MCF 10A (cell line): Measurements from ENCODE around the gene UQCRH. TPM values are rescaled to one million over a fixed set of nuclear protein-coding genes. Genes with fewer than 3 reads are reported as not detected.
"Not testable (repeated sequence)": the region's sequence is repeated elsewhere in the genome, so short reads cannot be mapped to it uniquely, and the experiment has no call there.

Experiments
- BruUV-seq: library from RNA; stranded (reverse); fragments of 400-500 nt; replicated peaks from 2 replicates; lab custom pipeline; 2021; lab: Mats Ljungman, UMichigan
- CTCF ChIA-PET: fragments of 300-600 bp; sonication (Branson Sonifier 250); formaldehyde crosslinking; extraction: SDS; loops from one replicate; lab custom pipeline; 2021; ENCODE audit warnings: antibody characterized with exemption, inconsistent platforms; lab: Yijun Ruan, JAX
- POLR2A ChIA-PET: fragments of 300-600, 350-650 bp; sonication (Branson Sonifier 250); formaldehyde crosslinking; extraction: SDS; loops from one replicate; lab custom pipeline; 2020; ENCODE audit warnings: antibody characterized with exemption, inconsistent platforms; lab: Yijun Ruan, JAX
- DNase-seq: peaks from one replicate; pipeline ENCODE4 v3.0.0-alpha.2; 2018; ENCODE audit not compliant: unreplicated experiment
- H3K27ac Mint-ChIP-seq: one replicate; pipeline ENCODE4 v1.8.0; 2022; ENCODE audit warnings: mild to moderate bottlenecking, low read depth, mixed read lengths; ENCODE audit not compliant: unreplicated experiment
- H3K27me3 Mint-ChIP-seq: one replicate; pipeline ENCODE4 v1.8.0; 2022; ENCODE audit warnings: mixed read lengths; ENCODE audit not compliant: insufficient read depth, unreplicated experiment
- H3K36me3 Mint-ChIP-seq: one replicate; pipeline ENCODE4 v1.8.0; 2022; ENCODE audit warnings: mild to moderate bottlenecking, moderate library complexity, mixed read lengths; ENCODE audit not compliant: insufficient read depth, unreplicated experiment
- H3K4me1 Mint-ChIP-seq: one replicate; pipeline ENCODE4 v1.8.0; 2022; ENCODE audit warnings: mixed read lengths; ENCODE audit not compliant: insufficient read depth, unreplicated experiment
- H3K4me3 Mint-ChIP-seq: one replicate; pipeline ENCODE4 v1.8.0; 2022; ENCODE audit warnings: mild to moderate bottlenecking, moderate library complexity, mixed read lengths; ENCODE audit not compliant: unreplicated experiment
- H3K9me3 Mint-ChIP-seq: one replicate; pipeline ENCODE4 v1.8.0; 2022; ENCODE audit warnings: mixed read lengths; ENCODE audit not compliant: unreplicated experiment
- CTCF ChIP-seq: fragments of 200-600 bp; IDR thresholded peaks from one replicate; pipeline ENCODE4 v1.8.0; 2022; ENCODE audit warnings: antibody characterized with exemption, mild to moderate bottlenecking; ENCODE audit not compliant: unreplicated experiment
- intact Hi-C: fragments of 100-400 bp; cut with micrococcal nuclease; formaldehyde crosslinking; loops from 2 replicates; pipeline ENCODE4 v1.14.1; 2022
- total RNA-seq: library from RNA; stranded (reverse); gene quantifications from 2 replicates; pipeline ENCODE4 v1.2.3, GENCODE V29; 2022

Gene UQCRH
- total RNA-seq, 1 experiment from 2014 or later: 299 TPM

GRCh38 chr1:46333300-46334029 lies 30.0 kb downstream of the UQCRH start:
- POLR2A ChIA-PET: interaction anchor here (1.2 to 1.6 kb wide), 5 partner anchors 11 to 29 kb away, joined by 3 to 7 read pairs (median 4); no protein-coding TSS in a partner anchor
- Mint-ChIP-seq H3K27me3 (no peaks in the 10 kb centered on the region), H3K27ac (no peak overlapping the region), H3K36me3 (peaks cover 5% of the 10 kb centered on the region), H3K9me3 (no peaks in the 10 kb centered on the region), H3K4me3 (no peak overlapping the region), H3K4me1 (no peaks in the 10 kb centered on the region)
- TF ChIP-seq CTCF: no peak
- CTCF ChIA-PET: interaction anchor here (0.6 to 1.5 kb wide), 11 partner anchors 9 to 446 kb away, joined by 3 to 6 read pairs (median 4); partner anchors contain the start of genes LRRC41 and UQCRH
- DNase-seq: peak; percentile 49
- intact Hi-C loops: loop anchor here (1.0 kb wide), 1 partner anchor 15 kb away; no protein-coding TSS in a partner anchor
- BruUV-seq: no TSS peak

- Mint-ChIP-seq H3K36me3 (peaks cover 5% of the 10 kb centered on the region), H3K27me3 (no peaks in the 10 kb centered on the region), H3K9me3 (no peaks in the 10 kb centered on the region), H3K27ac (no peak overlapping the region), H3K4me1 (peaks cover 5% of the 10 kb centered on the region), H3K4me3 (no peak overlapping the region)
- BruUV-seq: no TSS peak
- intact Hi-C loops: no loop called here
- no peak for DNase-seq
- no peak for TF ChIP-seq CTCF
- CTCF ChIA-PET: interaction anchor here (0.6 to 1.5 kb wide), 8 partner anchors 14 to 342 kb away, joined by 3 to 6 read pairs (median 4); partner anchors contain the start of genes LRRC41 and UQCRH
- POLR2A ChIA-PET: interaction anchor here (1.2 to 1.6 kb wide), 5 partner anchors 10 to 30 kb away, joined by 3 to 7 read pairs (median 4); no protein-coding TSS in a partner anchor
These were observed 30.5 kb downstream of the UQCRH start for GRCh38 chr1:46334030-46334384.

GRCh38 chr1:46335081-46335480 lies 31.6 kb downstream of the UQCRH start:
- no TSS peak for BruUV-seq
- peaks cover 6% of the 10 kb centered on the region for H3K4me1 Mint-ChIP-seq
- ChIA-PET POLR2A (interaction anchor here (0.5 to 1.2 kb wide), 2 partner anchors 11 to 32 kb away, joined by 3 to 4 read pairs; partner anchors contain the start of genes LRRC41 and UQCRH), CTCF (interaction anchor here (0.9 to 1.0 kb wide), 2 partner anchors 9 to 11 kb away, joined by 3 to 4 read pairs; no protein-coding TSS in a partner anchor)
- H3K9me3 Mint-ChIP-seq: no peaks in the 10 kb centered on the region
- intact Hi-C loops: no loop called here
- DNase-seq: no peak
- H3K36me3 Mint-ChIP-seq: peaks cover 5% of the 10 kb centered on the region
- H3K4me3 Mint-ChIP-seq: no peak overlapping the region
- H3K27ac Mint-ChIP-seq: no peak overlapping the region
- no peak for TF ChIP-seq CTCF
- H3K27me3 Mint-ChIP-seq: no peaks in the 10 kb centered on the region

GRCh38 chr1:46337409-46337808 lies 33.9 kb downstream of the UQCRH start:
- H3K4me3 Mint-ChIP-seq, intact Hi-C loops, BruUV-seq, CTCF ChIA-PET, H3K27ac Mint-ChIP-seq, H3K9me3 Mint-ChIP-seq, DNase-seq, H3K27me3 Mint-ChIP-seq: not testable (repeated sequence)
- H3K4me1 Mint-ChIP-seq: peaks cover 15% of the 10 kb centered on the region
- H3K36me3 Mint-ChIP-seq: peaks cover 13% of the 10 kb centered on the region
- POLR2A ChIA-PET: interaction anchor here (5.5 kb wide), 1 partner anchor 33 kb away, joined by 119 read pairs; the partner anchor contains the start of genes LRRC41 and UQCRH
